BE2C (cell line): ENCODE data around the gene KATNIP. TPM values are rescaled to one million over a fixed set of nuclear protein-coding genes. Genes with fewer than 3 reads are reported as not detected.

Experiments
- DNase-seq: peaks from one replicate; pipeline ENCODE4 v3.0.0-alpha.2; 2020
- H3K27me3 ChIP-seq: fragments of 250-450 bp; sonication (Bioruptor Pico); 2 replicates; pipeline ENCODE4 v1.5.1; 2020; ENCODE audit warnings: mild to moderate bottlenecking
- H3K36me3 ChIP-seq: fragments of 250-450 bp; sonication (Bioruptor Pico); 2 replicates; pipeline ENCODE4 v1.5.1; 2020; ENCODE audit warnings: mild to moderate bottlenecking
- H3K4me1 ChIP-seq: fragments of 250-450 bp; sonication (Bioruptor Pico); 2 replicates; pipeline ENCODE4 v1.5.1; 2020
- H3K4me3 ChIP-seq: 2 replicates; pipeline ENCODE4 v1.5.1; 2011; ENCODE audit warnings: low read depth, low read length
- H3K9me3 ChIP-seq: fragments of 250-450 bp; sonication (Bioruptor Pico); 2 replicates; pipeline ENCODE4 v1.5.1; 2020
- polyA plus RNA-seq: library from polyadenylated mRNA; unstranded; fragments of >200 nt; gene quantifications from one replicate; pipeline ENCODE4 v1.2.1, GENCODE V29; 2012; ENCODE audit warnings: low read depth, missing spikeins; ENCODE audit not compliant: insufficient read length, insufficient read depth
- TF ChIP-seq, protein P1 (sequence below): IDR thresholded peaks from 2 replicates; pipeline ENCODE4 v1.5.1; 2012; ENCODE audit warnings: mild to moderate bottlenecking, low read depth, low read length

The KATNIP gene
- 8.2 TPM for polyA plus RNA-seq

DNA sequence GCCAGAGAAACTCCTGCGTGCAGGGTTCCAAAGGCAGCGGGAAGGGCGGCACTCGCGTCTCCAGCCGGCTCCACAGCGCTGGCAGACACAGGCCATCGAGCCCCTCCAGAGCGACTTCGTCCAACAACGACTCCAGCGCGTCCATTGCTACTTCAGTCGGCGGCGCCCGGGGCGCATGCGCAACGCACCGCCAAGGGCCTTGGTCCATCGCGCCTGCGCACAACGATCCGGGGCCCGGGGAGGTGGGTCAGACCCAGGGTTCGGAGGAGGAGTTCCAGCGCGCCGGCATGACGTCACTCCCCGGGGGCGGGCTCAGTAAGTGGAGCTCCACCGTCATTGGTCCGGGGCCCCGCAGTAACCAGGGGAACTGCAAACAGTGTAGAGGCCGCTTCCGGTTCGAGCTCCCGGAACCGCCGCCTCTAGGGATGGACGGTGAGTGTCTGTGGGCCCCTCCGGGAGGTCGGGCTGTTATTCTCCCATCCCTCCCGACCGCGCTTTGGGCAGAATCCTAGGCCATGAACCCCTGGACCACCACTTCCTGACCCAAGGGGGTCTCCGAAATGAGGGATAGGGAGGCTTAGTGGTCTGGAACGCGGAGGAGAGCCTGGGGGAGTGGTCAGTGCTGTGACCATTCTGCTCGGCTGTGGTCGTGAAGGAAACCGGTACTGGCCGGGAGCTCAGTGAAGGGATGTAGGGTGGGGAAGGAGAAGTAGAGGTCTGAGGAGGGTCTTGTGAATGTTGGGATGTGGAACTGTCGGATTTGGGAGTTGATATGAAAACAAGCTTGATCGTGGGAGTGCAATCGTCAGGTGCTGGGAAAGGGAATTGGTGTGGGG lies at the start of gene KATNIP, which contains the start of gene GTF3C1:
Gene KATNIP (plus strand): TSS at position 399 of the 836 bp plus-strand sequence. CDS start 27 bp downstream, at position 426.
Gene GTF3C1 (minus strand): TSS at position 168 of the 836 bp plus-strand sequence. CDS start 23 bp downstream, at position 145.
- H3K9me3 ChIP-seq = no peaks in the 10 kb centered on the region
- peak within 1 kb of the TSS; percentile 100 for H3K4me3 ChIP-seq
- H3K36me3 ChIP-seq = peaks cover 16% of the 10 kb centered on the region
- TF ChIP-seq, protein P1, sequence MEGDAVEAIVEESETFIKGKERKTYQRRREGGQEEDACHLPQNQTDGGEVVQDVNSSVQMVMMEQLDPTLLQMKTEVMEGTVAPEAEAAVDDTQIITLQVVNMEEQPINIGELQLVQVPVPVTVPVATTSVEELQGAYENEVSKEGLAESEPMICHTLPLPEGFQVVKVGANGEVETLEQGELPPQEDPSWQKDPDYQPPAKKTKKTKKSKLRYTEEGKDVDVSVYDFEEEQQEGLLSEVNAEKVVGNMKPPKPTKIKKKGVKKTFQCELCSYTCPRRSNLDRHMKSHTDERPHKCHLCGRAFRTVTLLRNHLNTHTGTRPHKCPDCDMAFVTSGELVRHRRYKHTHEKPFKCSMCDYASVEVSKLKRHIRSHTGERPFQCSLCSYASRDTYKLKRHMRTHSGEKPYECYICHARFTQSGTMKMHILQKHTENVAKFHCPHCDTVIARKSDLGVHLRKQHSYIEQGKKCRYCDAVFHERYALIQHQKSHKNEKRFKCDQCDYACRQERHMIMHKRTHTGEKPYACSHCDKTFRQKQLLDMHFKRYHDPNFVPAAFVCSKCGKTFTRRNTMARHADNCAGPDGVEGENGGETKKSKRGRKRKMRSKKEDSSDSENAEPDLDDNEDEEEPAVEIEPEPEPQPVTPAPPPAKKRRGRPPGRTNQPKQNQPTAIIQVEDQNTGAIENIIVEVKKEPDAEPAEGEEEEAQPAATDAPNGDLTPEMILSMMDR = no peak
- no peaks in the 10 kb centered on the region for H3K27me3 ChIP-seq
- peak; percentile 100 for DNase-seq
- H3K4me1 ChIP-seq = peaks cover 6% of the 10 kb centered on the region

- Histone ChIP-seq H3K9me3 (no peaks in the 10 kb centered on the region), H3K4me1 (no peaks in the 10 kb centered on the region), H3K27me3 (no peaks in the 10 kb centered on the region), H3K4me3 (no peak overlapping the region), H3K36me3 (peaks cover 94% of the 10 kb centered on the region)
- no peak for DNase-seq
- TF ChIP-seq, protein P1 = no peak
Observed at GRCh38 chr16:27500801-27501200, 49.1 kb upstream of the KATNIP start.

DNA sequence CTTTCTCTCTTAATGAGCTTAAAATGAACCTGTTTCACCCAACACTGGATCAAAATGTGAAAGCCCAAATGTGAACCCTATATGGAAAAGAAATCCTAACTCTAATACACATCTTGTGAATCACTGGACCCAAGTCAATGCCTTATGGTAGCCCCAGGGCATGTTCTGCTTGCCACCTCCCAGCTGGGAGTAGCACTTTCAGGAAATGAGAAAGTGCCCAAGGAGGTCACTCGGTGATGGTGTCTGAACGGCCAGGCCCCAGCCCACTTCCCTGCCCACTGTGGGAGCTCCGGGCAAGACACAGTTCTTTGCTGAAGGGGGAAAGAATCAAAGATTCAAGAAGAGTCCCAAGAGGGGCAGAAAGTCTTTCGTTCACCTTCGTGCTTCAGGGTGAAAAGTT lies 46.3 kb upstream of the KATNIP start:
- Histone ChIP-seq H3K9me3 (no peaks in the 10 kb centered on the region), H3K36me3 (peaks cover 94% of the 10 kb centered on the region)
- TF ChIP-seq, protein P1 = no peak

GRCh38 chr16:27505297-27506236 lies 44.4 kb upstream of the KATNIP start:
- DNase-seq = no peak
- TF ChIP-seq, protein P1 = no peak
- H3K4me1 ChIP-seq = no peaks in the 10 kb centered on the region
- H3K36me3 ChIP-seq = peaks cover 87% of the 10 kb centered on the region
- H3K9me3 ChIP-seq = no peaks in the 10 kb centered on the region
- H3K27me3 ChIP-seq = no peaks in the 10 kb centered on the region
- H3K4me3 ChIP-seq = no peak overlapping the region

More for the DNA sequence above, 46.3 kb upstream of the KATNIP start:
- no peak for DNase-seq
- Histone ChIP-seq H3K27me3 (no peaks in the 10 kb centered on the region), H3K4me1 (no peaks in the 10 kb centered on the region), H3K4me3 (no peak overlapping the region)

DNA sequence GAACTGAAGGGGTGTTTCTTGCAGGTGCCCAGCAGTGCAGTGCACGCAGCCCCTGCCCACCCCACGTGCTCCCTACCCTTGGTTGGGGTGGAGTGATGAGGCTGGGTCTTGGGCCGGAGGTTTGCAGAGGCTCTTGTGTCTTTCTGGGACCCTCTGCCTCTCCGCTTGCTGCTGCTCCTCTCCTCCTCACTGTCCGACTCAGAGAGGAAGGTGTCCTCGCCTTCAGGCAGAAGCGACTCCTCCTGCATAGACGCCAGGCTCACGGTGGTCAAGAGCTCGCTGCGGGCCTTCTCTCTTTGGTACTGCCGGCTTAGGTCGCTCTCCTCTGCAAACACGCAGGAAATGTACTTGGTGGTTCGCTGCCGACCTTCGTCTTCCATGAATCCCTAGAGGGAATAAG lies 43.2 kb upstream of the KATNIP start:
- Histone ChIP-seq H3K36me3 (peaks cover 87% of the 10 kb centered on the region), H3K4me3 (no peak overlapping the region), H3K4me1 (no peaks in the 10 kb centered on the region), H3K9me3 (no peaks in the 10 kb centered on the region), H3K27me3 (no peaks in the 10 kb centered on the region)
- TF ChIP-seq, protein P1 = no peak
- DNase-seq = no peak
